HG03097 (cell line): ENCODE measurements around the gene NTSR1.

Source experiments
- ATAC-seq: cut with Tn5 transposase; IDR thresholded peaks from one replicate; pipeline ENCODE4 v1.9.1; 2021; ENCODE audit not compliant: unreplicated experiment, low FRiP score

Gene NTSR1

DNA sequence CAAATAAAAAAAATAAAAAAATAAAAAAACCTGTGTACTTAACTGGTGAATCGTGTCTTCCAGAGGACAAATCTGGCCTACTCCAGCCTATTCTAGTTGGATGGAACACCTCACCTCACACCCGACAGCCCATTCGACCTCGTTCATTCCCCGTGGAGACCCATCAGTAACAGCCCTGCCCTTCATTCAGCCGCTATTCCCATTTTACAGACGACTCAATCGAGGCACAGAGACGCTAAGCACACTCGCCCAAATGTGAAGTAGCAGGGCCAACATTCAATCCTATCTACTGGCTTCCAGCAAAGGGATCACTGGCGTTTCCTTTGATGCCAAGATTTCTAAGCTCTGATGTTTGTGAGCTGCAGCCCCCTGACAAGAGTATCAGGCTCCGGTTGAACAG, 1.8 kb upstream of the NTSR1 start:
- ATAC-seq, result no peak

DNA sequence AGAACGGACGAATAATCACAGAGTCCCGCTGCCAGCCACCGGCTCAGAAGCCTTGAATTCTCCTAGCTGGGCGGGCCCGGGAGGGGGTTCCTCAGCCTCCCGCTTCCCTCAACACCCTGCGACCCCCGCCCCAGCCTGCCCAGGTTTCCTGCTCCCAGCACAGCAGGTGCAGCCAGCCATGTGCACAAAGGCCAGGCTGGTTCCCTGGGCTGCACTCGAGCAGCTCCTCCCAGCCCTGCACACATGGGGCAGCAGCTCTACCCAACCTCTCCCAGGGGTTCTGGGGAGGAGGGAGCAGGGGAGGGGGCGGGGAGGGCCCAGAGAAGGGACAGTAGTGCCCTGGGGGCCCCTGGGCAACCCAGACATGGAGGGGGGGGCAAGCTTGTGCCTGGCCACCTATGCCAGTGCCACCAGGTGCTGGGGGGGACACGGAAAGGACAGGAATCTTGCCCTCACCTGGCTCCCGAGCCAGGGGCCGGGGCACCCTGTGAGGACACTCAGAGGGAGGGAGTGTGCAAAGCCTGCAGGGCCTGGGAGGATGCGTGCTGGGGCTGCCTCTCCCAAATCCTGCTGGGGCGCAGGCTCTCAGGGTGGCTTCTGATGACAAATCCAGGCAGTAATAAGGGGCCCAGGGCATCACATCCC, 1.2 kb upstream of the NTSR1 start:
- ATAC-seq, result no peak

DNA sequence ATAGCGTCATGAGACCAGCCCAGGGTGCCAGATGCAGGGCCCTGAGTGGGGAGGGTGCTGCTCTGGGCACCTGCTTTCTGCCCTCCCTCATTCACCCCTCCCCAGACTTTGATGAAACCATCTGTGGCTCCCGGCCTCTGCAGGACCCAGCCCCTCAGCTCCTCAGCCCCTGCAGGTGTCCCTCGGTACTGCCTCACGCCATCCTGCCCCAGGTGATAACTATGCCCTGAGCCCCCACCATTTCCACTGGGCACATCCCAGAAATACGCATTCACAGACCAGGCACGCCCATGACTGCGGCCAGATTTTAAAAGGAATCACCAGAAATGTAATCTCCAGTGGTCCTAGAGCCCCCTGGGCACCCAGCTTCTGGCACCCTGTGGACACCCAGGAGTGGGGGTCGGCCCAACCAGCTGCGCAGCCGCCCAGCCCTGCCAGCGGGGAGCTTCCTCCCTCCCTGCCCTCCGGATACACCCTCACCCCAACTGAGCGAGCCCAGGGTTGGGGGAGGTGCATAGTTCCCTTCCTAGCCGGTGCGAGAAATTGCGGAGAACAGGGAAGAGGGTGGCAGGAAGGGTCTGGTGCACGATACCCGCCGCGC, 615 bp upstream of the NTSR1 start:
- no peak for ATAC-seq

DNA sequence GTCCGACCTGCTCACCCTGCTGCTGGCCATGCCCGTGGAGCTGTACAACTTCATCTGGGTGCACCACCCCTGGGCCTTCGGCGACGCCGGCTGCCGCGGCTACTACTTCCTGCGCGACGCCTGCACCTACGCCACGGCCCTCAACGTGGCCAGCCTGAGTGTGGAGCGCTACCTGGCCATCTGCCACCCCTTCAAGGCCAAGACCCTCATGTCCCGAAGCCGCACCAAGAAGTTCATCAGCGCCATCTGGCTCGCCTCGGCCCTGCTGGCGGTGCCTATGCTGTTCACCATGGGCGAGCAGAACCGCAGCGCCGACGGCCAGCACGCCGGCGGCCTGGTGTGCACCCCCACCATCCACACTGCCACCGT, 885 bp downstream of the NTSR1 start:
- no peak for ATAC-seq

DNA sequence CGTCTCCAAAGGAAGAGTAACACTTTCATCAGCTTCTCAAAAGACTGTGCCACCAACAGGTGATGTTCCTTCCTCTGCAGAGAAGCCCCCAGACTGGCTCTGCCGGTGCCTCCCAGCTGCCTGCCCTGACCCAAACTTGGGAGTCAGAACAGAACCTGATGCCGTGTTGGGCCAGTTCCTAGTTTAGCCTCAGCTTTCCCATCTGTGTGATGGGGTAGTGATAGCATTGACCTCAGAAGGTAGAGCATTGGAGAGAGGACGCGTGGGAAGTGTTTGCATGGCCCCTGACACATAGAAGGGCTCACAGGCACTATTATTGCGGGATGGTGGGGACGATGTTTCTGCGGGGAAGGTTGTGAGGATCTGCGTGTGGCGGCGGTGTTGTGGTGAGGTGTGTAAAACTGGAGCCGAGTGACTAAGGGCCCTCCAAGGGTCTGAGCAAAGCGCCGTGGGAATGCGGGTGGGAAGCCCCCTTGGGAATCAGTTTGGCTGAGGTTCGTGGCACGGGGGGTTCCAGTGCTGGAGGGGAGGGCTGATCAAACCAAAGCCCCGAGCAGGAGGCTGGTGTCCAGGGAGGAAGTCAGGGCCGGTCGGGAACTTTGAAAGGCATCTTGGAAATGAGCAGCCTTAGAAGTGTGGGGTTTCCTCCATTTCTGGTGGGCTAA, 1.7 kb downstream of the NTSR1 start:
- no peak for ATAC-seq

DNA sequence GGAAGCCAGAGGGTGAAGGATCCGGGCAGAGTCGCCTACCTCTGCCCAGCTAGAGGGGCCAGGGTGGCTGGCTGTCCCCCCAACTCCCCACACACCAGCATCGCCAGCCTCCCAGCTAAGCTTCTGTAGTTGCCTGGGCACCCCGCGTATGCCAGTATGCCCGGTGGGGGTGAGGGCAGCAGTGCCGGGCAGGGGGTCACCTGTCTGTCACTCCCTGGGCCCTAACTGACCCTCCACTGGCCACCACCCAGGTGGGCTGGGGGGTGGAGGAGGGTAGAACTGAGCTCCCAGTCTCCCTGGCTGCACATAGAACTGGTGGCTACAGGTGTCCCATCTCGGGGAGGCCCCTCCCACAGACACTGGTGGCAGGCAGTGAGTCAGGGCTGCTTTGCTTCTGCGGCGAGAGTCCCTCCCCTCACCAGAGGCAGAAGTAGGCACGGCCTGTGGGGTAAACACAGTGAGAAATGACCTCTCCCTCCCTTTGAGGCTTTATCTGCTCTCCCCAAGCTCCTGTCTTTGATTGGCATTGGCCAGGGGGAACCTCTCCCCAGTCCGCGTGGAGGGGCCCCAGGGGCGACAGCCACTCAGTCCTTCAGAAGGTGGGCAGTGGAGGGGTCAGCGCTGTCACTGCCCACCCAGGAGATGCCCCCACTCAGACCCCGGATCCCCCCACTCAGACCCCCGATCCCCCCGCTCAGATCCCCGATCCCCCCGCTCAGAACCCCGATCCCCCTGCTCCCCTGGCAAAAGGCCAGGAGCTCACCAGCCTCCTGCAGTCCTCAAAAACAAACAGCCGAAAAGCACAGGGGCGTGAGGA, 2.5 kb downstream of the NTSR1 start:
- ATAC-seq, result no peak

DNA sequence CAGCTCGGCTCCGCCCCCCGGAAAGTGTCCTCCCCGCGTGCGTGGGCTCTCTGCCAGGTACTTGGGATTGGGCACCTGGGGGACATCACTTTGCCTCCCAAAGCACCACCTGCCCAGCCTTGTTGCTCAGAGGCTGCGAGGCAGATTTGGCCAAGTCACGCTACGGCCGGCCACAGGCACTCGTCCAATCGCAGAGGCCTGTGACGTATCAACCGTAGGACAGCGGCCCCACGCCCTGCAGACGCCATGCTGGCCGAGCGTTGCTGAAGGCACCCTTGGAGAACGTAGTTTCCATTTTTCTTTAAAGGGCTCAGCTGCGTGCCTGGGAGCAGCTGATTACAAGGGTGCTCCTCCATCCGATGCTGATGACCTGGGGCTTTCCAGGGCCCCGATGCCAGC, 3.1 kb downstream of the NTSR1 start:
- ATAC-seq, result no peak

DNA sequence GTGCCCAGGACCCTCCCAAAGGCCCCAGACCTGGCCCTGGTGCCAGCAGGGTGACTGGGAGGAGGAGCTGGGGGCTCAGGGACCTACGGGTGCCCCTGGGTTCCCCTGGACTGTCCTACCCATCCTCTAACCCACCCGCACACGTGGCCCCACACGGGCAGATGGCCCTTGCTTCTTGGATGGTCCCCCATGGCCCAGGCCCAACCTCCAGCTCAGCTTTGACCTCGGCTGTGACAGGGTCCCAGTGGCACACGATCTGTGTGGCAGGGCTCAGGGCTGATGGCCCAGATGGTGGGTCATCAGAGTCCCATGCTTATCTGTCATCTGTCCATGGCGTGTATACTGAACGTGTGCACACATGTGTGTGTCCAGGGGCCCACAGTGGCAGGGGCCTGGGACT, 4.0 kb downstream of the NTSR1 start:
- ATAC-seq, result no peak

DNA sequence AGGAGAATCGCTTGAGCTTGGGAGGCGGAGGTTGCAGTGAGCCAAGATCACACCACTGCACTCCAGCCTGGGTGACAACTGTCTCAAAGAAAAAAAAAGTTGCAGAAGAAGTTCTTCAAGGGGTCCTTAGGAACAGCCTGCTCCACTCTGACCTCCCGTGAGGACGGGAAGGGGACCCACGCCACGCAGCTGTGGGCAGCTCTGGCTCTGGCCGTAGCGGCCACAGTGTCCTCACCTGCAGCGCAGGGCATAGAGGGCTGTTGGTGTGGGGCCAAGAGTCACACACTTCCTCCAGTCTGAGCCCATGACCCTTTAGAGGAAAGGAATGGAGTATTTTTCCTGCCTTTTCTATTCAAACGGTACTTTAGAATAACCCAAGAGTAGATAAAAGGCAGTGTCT, 5.4 kb downstream of the NTSR1 start:
- no peak for ATAC-seq

DNA sequence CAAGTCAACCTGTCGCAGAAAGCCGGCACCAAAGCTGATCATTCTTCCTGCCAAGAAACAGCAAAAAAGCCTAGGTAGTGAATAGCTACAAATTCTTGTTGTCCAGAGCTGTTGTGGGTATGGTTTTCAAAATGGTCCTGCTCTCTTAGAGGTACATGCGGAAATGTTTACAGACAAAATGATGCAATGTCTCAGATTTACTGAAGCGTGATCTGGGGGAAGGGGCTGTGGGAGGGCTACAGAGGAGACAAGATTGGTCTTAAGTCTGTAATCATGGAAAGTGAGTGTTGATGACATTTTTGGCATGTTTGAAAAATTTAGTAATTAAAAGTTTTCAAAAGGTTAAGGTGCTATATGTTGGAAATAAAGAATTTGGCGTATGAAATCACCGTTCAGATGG, 6.2 kb downstream of the NTSR1 start:
- ATAC-seq, result no peak

DNA sequence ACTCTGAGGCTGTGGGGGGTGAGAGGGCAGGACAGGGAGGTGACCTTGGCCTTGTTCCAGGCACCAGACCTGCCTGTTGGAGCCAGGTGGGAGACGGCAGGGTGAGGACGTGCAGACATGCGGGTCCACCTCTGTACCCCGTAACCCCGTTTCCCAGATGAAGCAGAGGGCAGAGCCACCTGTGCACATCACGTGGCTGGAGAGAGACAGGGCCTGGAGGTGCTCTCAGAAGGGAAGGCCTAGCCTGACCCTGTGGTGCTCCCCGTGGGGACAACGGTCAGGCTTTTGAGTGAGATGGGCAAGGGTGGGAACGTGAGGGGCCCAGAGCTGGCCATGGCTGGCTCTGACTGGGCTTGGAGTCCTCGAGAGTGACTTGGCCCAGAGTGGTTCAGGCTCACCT, 6.6 kb downstream of the NTSR1 start:
- ATAC-seq, result no peak

DNA sequence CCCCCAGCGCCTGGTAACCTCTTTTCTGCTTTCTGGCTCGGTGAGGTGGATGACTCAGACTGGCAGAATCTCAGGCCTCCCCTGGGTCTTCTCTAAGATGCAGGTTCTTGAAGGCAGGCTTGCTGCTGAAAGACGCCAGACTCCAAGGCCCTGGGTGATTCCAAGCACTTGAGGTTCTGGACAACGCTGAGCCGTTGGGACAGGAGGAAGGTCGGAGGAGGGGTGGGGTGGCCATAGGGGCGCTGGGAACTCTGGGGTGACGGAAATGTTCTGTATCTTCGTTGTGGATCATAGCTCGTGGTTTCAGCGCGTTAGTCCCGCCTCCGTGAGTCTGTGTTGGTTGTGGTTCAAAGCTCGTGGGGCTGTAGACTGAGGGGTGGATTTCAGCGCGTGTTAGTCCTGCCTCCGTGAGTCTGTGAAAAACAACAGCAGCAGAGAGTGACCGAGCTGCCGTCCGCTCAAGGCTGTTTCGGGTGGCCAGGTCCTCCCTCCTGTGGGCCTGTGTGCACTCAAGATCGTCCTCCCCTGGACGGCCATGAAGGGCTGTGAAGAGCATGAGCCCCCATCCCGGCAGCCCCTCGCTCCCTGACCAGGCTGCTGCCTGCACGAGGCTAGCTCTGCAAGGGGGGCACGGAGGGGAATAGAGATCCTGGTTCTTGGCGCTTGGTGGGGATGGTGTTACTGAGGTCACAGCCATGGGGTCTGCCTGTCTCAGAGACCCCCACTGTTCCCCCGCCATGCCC, 7.7 kb downstream of the NTSR1 start:
- ATAC-seq, result no peak

DNA sequence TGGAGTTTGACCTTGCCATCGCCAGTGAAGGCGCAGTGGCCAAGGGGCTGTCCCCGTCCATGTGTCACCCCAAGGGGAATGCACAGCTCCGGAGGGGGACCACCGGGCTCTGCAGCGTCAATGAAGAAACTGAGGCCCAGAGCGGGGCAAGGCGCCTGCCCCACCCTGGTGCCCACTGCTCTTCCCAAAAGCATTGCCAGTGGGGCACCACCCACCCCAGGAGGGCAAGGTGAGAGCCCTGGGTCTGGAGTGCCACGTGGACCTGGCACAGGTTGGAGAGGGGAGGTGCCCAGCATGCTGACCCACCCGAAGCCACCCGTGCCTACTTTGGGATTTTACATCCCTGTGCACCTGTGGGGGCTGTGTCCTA, 8.3 kb downstream of the NTSR1 start:
- no peak for ATAC-seq

DNA sequence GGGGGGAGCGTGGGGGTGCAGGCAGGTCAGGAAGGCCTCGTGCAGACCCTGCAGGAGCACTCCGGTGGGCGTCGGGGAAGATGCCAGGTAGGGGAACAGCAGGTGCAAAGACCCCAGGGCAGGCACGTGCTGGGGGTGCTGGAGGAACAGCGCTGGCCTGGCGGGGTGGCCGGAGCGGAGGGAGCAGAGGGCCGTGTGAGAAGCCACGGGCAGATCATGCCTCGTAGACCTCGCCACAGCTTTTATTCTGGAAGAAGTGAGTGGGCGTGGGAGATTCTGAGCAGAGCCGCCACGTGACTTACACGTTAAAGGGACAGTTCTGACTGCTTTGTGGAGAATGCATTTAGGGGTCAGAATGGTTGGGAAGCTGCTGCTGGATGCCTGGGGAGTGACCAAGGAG, 9.3 kb downstream of the NTSR1 start:
- no peak for ATAC-seq

DNA sequence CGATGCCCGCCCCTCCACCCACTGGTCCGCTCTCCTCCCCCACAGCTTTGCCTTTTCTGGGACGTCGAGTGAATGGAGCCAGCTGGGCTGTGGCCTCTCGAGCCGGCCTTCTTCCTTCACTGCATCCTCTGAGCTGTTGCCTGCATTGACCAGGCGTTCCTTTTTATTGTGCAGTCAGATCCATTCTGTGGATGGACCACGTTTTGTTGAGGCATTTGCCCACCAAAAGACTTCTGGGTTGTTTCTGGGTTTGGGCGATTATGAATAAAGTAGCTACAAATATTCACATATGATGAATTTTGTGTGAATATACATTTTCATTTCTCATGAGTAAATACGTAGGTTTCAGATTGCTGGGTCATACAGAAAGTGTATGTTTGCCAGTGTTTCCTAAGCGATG, 9.9 kb downstream of the NTSR1 start:
- no peak for ATAC-seq

DNA sequence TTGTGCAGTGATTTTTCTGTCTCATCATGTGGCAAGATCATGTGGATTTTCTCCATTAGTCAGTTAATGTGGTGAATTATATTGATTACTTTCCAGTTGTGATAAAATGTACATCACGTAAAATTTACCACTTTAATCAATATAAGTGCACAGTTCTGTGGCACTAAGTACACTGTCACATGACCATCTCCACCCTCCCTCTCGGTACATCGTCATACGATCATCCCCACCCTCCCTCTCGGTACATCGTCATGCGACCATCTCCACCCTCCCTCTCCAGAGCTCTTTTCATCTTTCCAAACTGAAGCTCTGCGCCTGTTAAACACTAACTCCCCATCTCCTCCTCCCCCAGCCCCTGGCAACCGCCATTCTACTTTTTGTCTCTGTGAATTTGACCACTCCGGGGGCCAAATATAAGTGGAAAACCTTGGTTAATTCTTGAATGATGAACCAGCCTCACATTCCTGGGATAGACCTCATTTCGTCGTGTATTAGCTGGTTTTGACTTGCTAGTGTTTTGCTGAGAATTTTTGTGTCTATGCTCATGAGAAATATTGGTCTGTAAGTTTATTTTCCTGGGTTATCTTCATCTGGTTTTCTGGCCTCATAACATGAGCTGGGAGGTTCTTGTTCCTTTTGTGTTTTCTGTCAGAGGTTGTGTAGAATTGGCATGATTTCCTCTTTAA, 10.8 kb downstream of the NTSR1 start:
- no peak for ATAC-seq

DNA sequence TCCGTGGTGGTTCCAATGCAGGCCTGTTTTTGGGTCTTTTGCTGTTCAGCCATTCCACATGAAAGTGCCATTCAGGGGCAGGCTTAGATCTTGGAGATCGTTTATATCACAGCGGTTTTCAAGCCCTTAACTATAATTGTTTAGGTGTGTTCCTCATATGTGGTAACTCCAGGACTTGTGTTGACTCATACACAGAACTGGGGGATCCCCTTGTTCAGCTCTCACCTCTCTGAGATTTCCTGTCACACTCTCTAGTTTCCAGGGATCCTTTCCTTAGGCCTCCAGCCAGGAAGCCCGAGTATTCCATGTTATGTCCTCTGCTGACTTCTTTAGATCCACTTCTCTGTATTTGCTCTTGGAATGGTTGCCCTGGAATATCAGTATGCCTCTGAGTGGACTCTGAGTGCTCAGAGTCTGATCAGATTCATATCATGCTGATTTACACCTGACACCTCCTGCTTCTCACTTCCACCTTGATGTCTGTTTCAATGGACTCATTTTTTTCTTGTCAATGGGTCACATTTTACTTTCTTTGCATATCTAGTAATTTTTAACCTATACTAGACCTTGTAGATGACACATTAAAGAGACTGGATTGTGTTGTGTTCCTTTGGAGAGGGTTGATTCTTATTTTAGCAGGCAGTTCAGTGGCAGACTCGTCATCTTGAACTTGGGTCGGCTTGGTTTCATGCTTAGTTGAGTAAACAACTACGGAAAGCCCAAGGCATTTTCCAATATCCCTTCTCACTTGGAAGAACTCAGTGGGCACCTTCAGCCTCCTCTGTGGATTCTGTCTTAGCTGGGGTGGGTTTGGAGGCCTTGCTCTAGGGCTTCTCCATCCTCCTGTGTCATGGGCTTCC, 13.1 kb downstream of the NTSR1 start:
- ATAC-seq, result no peak

DNA sequence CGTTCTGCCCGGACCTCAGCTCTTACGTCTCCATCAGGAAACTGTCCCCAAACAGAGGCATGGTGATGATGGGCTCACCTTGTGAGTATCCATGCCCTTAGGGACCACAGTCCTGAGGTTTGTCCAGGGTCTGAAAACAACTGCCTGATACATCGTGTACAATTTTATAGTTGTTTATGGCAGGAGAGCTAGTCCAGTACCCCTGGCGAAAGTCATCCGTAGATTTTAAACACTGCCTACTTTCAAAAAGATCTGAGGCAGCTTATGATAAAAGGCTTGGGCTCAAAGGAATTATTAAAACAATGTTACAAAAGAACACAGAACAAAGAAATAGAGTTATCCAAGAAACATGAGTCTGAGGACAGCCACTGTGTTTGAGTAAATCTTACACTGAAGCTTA, 14.0 kb downstream of the NTSR1 start:
- ATAC-seq, result no peak

DNA sequence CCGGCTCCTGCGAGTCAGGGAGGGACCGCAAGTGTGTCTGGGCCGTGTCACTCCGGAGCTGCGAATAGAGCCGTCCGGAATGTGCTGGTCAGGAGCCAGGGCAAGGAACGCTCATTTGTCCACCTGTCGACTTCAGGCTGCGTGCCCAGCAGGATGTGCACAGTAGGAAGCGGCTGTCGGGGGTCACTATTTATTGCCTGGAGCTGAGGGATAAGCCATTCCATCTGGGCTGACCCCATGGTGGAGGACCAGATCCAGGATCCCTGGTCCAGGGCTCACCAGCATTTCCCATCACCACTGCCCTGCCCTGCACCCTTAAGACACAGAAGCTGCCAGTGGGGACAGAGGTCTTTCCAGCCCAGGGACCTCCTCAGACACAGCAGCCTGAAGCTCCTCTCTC, 14.7 kb downstream of the NTSR1 start:
- no peak for ATAC-seq
